ENCODE results near the gene DOK3.

DOK3 gene

GRCh38 chr5:177509381-177509951, at the start of gene DOK3:
Gene DOK3, minus strand, starts transcription at chr5:177509826. Its CDS starts 286 bp downstream, at chr5:177509540.
- DNase-seq: no peak

GRCh38 chr5:177557796-177558195, 48.2 kb upstream of the DOK3 start:
- no peak for DNase-seq

- DNase-seq: peak; percentile 49
These were observed 47.5 kb upstream of the DOK3 start for GRCh38 chr5:177557041-177557647.

GRCh38 chr5:177555665-177556064, 46.0 kb upstream of the DOK3 start:
- DNase-seq: no peak

GRCh38 chr5:177555228-177555627, 45.6 kb upstream of the DOK3 start:
- no peak for DNase-seq

- peak; percentile 96 for DNase-seq
These were observed 45.0 kb upstream of the DOK3 start, which contains the start of gene FAM193B for GRCh38 chr5:177554474-177555111. Gene FAM193B, minus strand, starts transcription at chr5:177554563. Its CDS starts 105 bp downstream, at chr5:177554458.

GRCh38 chr5:177553671-177554429, 44.2 kb upstream of the DOK3 start:
- DNase-seq: no peak

GRCh38 chr5:177552839-177553455, 43.3 kb upstream of the DOK3 start:
- no peak for DNase-seq

- DNase-seq: no peak
These were observed 40.5 kb upstream of the DOK3 start for GRCh38 chr5:177550122-177550521.

- no peak for DNase-seq
These were observed 38.9 kb upstream of the DOK3 start for GRCh38 chr5:177548495-177548894.

GRCh38 chr5:177547736-177548135, 38.1 kb upstream of the DOK3 start:
- DNase-seq: no peak

GRCh38 chr5:177546258-177546741, 36.7 kb upstream of the DOK3 start:
- DNase-seq: no peak

GRCh38 chr5:177545487-177546257, 36.0 kb upstream of the DOK3 start:
- DNase-seq: no peak

GRCh38 chr5:177542816-177543465, 33.3 kb upstream of the DOK3 start:
- DNase-seq: no peak

GRCh38 chr5:177540438-177540837, 30.8 kb upstream of the DOK3 start:
- no peak for DNase-seq

GRCh38 chr5:177539411-177539810, 29.8 kb upstream of the DOK3 start:
- no peak for DNase-seq

- DNase-seq: no peak
These were observed 29.2 kb upstream of the DOK3 start for GRCh38 chr5:177538876-177539275.

- DNase-seq: no peak
These were observed 28.0 kb upstream of the DOK3 start for GRCh38 chr5:177537389-177538361.

GRCh38 chr5:177536386-177536785, 26.8 kb upstream of the DOK3 start:
- DNase-seq: no peak

GRCh38 chr5:177535125-177535524, 25.5 kb upstream of the DOK3 start:
- DNase-seq: no peak

Data from CD4-positive, alpha-beta T cell treated with Interleukin-10 for 1 hour (primary cell).